Amniotic stem cell (primary cell): ENCODE results near the gene STH.

Source experiments
- DNase-seq: peaks from one replicate; lab custom pipeline; 2025; lab: John Stamatoyannopoulos, UW

STH gene

DNA sequence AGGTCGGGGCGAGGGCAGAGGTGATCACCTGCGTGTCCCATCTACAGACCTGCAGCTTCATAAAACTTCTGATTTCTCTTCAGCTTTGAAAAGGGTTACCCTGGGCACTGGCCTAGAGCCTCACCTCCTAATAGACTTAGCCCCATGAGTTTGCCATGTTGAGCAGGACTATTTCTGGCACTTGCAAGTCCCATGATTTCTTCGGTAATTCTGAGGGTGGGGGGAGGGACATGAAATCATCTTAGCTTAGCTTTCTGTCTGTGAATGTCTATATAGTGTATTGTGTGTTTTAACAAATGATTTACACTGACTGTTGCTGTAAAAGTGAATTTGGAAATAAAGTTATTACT, 28.9 kb downstream of the STH start:
- DNase-seq, result no peak

DNA sequence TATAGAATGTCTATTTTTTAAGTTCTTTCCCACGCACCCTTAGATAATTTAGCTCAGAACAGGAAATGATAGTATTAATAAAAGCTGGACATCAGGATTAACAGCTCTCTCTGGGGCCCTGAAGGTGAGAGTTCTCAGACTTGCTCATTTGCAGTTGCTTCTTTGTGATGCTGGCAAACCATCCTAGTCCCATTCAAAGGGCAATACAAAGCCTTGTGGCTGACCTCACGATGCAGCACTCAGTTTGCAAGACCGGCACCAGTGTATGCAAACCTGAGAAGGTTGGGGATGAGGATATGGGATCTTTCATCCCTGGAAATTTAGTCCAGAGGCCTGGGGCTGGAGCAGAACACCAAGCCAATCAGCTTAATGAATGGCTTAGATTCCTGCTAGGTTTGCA, 29.3 kb downstream of the STH start:
- no peak for DNase-seq

DNA sequence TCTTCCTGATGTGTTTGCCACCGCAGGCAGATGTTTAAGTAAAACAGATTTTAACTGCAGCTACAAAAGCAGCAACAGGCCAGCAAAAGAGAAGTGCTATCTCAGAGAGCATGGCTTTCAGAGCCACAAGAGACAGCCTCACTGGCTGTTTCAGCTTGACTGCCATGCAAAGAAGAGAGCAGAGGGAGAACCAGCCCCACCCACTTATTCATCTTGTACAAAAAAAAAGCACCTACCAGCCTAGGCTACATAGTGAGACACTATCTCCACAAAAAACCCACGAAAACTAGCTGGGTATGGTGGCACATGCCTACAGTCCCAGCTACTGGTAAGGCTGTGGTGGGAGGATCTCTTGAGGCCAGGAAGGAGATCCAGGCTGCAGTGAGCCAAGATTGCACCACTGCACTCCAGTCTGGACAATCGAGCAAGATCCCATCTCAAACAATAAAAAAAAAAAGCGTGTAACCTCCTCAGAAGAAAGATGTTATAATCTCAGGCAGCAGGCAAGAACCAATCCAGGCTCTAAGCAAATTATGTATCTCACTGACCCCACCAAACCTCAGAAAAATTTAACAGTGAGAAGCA, 30.0 kb downstream of the STH start:
- DNase-seq, result no peak

DNA sequence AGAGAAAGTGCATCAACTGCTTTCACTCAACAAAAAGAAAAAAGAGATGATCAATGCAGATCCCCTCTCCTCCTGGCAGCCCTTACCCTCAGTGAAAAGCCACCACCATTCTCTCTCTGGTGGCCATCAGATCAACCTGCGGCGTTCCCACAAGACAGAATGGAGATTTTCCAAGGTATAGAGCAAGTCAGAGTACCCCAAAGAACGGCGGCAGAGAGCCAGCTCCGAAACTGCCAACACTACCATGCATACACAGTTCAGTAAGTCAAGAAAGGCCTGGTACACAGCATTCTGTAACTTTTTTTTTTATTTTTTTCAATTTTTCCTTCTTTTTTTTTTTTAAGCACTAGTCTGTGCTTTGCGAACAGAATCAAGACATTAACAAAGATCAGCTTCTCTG, 30.6 kb downstream of the STH start:
- DNase-seq, result no peak

DNA sequence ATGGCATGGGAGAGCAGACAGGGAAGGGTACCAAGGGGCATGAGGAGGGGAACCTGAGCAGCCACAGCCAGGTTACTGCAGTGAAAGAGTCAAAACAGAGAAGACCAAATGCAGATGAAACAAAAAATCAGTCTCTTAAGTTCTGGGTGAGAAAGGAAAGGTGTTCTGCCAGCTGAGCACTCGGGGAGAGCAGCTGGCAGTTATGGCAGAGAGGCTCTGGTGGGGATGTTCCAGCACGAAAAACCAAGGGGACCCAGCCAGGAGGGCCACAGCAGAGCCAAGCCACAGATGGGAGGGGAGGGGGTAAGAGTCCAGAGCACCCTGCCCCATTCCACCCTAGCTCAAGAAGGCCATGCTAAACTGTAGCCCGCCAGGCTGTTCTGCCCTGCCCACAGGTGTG, 31.7 kb downstream of the STH start:
- DNase-seq, result no peak

DNA sequence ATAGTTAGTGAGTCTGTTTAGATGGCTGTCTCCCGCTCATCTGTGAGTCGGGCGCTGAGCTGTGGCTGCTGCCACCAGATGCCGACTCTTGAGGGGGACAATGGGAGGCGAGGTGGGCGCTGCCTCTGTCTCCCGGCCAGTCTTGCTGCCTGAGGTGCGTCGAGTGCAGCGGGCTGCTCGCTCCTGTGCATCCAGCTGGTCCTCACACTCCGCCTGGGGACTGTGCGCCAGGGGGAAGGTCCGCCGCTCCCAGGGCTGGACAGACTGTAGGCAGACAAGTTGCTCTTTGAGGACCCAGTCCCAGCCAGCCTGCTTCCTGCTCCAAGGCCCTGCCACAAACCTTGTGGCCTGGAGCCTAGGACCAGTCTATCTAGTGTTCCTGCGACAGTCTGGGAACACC, 32.4 kb downstream of the STH start:
- no peak for DNase-seq

DNA sequence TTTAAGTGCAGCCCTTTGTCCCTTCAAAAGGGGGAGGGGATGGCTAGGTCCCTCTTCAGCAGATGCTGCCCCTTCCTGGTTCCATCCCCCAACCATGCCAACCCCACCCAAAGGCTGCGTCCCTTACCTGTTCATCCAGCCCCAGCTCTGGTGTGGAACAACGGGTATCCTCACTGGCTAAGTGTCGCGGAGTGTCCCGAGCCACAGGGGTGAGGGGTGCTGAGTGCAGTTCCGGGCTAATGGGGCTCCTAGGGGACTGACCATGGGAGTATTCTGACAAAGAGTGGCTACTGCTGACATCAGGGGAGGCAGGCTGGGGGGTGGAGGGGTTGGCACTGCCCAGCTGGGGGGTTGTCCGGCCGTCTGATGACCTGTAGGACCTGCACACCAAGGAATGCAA, 32.9 kb downstream of the STH start:
- DNase-seq, result no peak

DNA sequence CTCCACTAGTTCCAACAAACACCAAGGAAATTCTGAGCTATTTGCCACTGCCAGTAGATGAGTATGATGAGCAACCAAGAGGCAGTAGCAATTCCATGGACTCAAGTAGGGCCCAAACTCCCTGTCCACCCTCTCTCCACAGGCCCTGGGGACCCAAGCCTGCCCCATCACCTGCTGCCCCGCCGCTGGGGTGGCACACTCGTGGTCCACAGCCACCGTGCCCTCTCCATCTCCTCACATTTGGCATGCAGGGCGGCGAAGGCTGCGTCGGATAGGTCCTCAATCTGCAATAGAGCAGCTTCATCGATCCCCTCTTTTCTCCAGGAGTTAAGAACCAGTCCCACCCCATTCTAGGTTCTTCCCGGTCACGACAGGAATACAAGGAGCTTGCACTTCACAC, 33.9 kb downstream of the STH start:
- DNase-seq, result no peak

DNA sequence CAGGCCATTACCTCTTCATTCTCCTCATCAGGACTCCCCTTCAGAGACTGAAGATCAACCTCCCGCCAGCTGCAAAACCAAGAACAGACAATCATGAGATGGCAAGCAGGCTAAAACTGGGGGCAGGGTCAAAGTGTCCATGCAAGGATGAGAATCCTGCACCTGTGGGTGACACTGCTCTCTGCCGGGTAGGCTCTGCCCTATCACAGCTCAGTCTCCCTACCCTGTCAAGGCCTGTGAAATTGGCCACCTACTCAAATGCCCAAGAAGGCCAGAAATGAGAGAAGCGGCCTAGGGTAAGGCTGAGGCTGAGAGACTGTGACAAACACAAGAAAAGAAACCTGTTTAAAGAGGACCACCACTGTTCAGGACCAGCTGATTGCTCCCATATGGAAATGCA, 34.3 kb downstream of the STH start:
- no peak for DNase-seq

DNA sequence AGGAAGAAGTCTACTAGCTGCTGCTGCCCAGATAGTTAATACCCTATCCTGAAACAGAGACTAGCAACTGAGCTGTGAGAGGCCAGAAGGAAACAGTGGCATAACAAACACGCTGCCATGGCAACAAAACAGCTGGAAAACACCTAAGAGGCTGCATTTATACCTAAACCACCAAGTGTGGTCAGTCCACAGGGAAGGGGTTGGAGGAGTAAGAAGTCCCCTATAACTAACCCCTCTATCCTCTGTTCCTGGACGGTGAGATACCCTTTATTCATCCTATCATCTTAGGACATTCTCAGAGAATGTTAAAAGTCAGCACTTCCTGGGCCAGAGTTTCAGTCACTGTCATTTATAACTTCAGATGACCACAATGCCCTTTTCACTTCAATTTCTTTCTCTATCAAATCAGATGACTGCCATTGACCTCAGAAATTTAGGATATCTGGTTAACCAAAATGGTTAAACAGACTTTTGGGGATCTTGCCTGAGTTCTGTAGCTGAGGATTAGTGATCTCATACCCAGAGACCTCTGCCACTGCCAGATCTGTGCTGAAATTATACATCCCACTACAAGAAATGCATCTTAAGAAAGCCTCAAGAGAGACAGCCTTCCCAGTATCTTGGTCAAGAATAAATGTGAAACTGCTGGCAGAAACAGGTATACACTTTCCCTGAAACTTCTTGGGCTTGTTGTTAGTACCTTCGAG, 36.2 kb downstream of the STH start:
- DNase-seq, result no peak

DNA sequence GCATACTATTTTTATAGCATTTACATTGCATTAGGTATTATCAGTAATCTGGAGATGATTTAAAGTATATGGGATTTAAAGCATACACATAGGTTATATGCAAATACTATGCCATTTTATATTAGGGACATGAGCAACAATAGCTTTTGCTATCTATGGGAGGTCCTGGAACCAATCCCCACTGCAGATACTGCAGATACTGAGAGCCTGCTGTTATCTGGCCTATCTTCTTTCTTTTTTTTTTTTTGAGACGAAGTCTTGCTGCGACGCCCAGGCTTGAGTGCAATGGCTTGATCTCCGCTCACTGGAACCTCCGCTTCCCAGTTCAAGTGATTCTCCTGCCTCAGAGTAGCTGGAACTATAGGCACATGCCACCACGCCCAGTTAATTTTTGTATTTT, 37.4 kb downstream of the STH start:
- DNase-seq, result no peak

DNA sequence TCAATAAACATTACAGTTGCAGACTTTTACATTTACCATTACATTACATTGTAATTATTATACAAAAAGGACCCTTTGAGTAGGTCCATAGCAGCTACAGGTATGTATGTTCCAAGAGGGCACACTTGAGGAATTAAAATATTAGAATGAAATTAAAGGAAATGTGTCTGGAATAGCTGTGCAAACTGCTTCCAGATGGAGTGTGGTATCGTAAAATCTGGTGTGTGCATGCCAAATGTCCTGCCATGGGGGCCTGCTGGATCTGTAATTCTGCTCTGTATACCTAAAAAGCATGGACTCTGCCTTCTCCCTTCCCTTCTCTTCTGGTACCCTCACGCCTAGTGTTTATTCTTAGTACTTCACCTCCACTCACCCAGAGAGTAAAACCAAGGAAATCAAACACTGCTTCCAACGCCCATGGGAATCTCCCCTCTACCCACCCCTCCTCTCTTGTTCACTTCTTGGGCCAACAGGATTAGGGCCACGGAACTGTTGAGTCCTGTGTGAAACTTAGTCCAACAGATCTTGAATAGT, 38.7 kb downstream of the STH start:
- no peak for DNase-seq

DNA sequence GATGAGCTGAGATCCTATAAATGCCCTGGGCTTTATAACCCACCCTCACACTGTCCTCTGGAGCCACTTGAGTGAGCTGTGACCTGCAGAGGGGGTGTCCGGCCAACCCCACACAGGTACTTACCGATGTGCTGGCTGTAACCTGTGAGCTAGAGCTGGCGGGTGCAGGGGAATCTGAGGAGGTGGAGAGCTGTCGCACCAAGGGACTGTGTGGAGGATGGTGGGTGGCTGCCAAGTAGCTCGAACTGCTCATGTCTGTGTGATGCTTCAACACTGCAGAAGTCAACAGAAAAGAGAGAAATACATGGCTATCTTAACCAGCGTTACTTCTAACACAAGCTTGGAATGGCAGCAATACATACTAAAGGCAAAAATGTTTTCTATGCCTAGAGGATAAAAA, 39.4 kb downstream of the STH start:
- no peak for DNase-seq

DNA sequence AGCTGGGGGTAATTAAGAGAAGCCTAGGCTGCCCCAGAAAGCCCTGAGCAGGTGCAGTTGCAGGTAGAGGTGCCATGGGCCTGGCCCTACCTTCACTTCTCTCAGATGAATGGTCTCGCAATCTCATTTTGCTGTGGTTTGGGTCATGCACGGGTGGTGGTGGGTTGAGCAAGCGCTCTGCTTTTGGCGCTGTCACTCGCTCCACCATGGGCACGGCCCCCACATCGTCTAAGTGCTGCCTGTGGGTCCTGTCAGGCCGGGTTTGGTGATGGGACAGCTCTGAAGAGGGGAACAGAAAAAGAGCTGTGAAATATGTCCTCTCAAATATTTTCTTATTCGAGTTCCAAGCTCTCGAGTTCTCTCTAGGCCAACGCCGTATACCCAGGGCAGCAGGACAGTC, 39.9 kb downstream of the STH start:
- no peak for DNase-seq

DNA sequence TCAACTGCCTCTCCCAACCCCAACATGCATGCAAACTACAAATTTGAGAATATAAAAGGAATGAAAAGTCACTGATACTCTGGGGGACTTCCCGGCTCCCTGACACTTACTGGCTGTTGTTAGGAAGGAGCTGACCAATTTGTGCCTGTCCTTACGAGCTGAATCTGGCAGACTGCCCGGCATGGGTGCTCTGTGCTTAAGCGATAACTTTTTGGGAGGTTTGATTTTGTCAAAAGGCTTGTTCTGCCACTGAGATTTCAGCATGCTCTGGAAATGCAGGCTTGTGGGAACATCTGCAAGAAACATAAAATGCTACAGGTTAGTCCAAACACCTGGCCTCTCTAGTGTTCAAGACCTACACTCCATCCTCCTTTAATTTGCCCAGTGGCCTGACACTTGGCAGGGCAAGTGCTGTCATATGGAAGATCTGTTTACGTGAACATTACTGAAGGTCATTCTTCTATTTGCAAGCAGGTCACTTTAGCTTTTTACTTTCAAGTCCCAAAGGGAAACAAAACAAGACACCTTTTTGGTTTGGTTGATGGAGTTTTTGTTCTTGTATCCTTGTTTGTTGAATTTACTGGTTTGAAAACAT, 40.6 kb downstream of the STH start:
- DNase-seq, result no peak

DNA sequence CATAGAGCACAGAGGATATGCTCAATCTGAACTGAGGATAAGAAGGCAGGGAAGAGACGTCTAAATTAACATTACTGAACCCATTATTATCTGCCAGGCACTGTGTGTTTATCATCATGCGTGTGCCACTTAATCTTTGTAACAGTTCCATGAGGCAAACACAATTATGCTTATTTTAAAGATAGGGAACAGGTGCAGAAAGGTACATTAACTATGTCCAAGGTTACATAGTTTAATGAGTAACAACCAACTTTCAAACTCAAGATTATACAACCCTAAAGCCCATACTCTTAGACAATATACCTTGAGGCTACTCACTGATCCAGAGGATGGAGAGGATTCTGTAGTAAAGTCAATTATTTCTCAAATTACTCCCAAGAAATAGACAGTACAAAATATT, 43.2 kb downstream of the STH start:
- DNase-seq, result no peak

DNA sequence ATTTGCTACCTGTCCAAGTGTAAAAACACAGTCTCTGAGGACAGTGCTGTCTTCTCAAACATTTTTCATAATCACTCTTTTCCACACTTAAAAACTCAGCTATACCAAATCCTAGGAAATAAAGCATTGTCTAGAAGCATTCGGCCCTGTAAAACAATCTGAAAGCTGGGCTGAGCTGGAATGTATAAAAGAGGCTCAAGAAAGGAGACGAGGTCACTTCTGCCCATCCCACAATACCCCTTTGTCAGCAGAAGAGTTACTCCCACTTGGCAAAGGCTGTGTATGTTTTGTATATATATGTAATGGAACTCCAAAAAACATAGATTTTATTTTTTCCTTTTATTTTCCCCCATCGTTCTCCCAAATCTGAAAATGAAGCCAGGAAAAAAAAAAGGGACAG, 43.9 kb downstream of the STH start:
- DNase-seq, result no peak

DNA sequence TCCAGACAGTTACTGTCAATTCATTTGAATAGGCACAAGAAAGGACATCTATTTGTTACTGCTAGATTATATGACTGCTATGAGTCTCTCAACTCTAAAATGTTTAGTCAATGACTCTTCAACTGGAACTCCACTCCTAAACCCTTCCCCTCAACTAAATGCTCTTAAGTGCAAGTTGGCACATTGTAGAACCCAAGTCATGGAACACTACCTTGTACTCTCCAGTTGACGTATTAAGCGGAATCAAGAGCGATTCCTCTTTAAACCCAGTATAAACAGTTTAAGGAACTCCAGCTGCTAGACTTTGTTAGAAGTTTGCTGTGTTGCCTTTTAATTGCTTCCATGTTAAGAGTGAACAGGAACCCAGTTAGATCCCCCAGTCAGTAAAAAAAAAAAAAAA, 44.6 kb downstream of the STH start:
- DNase-seq, result no peak

DNA sequence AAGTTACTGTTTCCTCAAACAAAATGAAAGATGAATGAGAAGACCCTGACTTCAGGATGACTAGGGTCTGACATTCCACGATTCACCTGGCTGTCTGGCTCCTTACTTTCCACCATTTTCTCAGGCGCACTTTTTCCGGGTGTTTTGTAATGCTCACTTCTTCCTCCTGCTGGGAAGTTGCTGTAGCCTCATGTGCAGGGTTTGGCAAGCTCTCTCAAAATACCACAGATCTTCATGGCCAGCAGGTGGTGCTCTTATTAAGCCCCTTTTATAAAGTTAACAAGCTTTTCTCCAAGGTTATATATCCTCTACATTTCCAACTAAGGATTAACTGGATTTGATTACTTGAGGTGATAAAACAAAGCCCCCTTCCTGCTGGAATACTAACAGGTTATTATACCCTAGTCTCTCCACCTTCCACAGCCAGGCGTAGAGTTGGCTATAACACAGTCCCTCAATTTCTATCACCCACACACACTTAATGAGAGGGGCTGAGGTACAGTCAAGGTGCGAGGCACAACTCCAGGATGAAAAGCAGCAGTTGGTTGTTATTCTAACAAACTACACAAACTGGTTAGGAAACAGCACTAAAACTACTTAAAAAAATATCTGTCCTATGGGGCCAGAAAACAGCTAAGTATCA, 45.4 kb downstream of the STH start:
- peak; percentile 84 for DNase-seq

DNA sequence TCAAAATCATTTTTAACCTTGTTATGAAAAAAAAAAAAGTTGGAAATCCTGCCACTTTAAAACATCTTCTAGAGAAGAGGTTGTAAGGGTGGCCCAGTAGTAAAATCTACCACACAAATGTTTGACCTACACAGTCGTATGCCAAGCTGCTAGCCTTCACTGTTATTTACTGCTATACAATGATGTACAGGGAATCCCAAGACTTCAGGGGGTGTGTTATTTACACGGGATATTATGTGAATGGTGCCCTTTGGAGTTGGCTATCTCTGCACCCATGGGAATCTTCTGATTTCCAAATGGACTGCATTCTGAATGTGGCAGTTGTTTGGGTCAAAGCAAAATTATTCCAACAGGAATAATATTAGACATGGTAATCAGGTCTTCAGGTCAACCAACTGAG, 45.9 kb downstream of the STH start:
- no peak for DNase-seq

DNA sequence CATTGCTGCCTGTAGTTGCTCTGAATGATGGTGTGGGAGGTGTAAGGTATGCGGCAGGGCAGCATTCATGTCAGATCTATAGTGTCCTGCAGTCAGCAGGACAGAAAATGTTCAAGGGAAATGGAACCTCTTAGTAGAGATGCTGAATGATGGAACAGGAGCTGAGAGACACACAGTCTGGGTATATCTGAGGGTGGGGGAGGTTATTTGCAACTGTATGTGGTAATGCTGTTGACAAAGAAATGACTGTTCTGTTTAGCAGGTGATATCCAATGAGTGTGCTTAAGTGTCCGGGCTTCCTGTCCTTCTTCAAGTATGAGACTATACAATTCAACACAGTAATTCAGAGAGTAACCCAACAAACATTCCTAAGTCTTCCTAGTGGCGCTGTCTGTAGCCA, 46.6 kb downstream of the STH start:
- no peak for DNase-seq

DNA sequence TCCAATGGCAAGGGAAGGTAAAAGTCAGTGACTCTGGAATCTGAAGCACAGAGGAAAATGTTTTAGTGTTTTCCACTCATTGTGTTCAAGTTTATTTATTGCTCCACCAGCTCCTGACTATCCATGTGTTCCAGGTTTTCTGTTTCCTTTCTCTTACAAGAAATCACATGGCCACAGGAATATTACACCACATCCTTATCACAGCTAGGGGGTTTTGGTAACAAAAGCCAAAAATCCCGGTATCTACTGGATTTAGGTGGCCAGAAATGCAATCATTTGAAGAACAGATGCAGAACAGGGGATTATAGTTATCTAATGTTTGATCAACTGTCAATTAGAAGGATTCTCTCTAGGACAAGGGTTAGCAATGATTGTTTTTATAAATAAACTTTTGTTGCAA, 47.9 kb downstream of the STH start:
- no peak for DNase-seq

DNA sequence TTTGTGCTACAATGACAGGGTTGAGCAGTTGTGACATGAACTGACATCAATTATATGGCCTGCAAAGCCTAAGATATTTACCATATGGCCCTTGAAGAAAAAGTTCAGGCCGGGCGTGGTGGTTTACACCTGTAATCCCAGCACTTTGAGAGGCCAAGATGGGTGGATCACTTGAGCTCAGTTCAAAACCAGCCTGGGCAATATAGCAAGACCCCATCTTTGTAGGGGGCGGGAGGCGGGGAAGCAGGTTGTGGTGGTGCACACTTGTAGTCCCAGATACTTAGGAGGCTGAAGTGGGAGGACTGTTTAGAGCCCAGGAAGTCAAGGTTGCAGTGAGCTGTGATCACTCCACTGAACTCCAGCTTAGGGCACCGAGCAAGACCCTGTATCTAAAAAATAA, 48.3 kb downstream of the STH start:
- DNase-seq, result no peak
